Fibroblast of lung (primary cell): ENCODE data around the gene DAZAP2. TPM values are rescaled to one million over a fixed set of nuclear protein-coding genes. Genes with fewer than 3 reads are reported as not detected.

ENCODE experiments used
- DNase-seq, 2 donors: peaks; one replicate each; pipeline versions ENCODE4 v3.0.0 to v3.0.0-alpha.2; 2010; ENCODE audit warnings: low read depth in 2 of 2
- H2AFZ ChIP-seq: 2 replicates; pipeline ENCODE4 v1.5.1; 2012; ENCODE audit warnings: low read length, control low read depth, inconsistent platforms
- H3K27ac ChIP-seq: 2 replicates; pipeline ENCODE4 v1.5.1; 2011; ENCODE audit warnings: low read length, control low read depth; ENCODE audit not compliant: insufficient read depth
- H3K27me3 ChIP-seq: 2 replicates; pipeline ENCODE4 v1.5.1; 2011; ENCODE audit warnings: mild to moderate bottlenecking, low read length; ENCODE audit not compliant: control insufficient read depth, insufficient read depth
- H3K36me3 ChIP-seq: 2 replicates; pipeline ENCODE4 v1.5.1; 2011; ENCODE audit warnings: low read length; ENCODE audit not compliant: control insufficient read depth, insufficient read depth
- H3K4me1 ChIP-seq: 2 replicates; pipeline ENCODE4 v1.5.1; 2011; ENCODE audit warnings: low read length; ENCODE audit not compliant: control insufficient read depth, insufficient read depth; ENCODE audit errors: extremely low read depth
- H3K4me2 ChIP-seq: 2 replicates; pipeline ENCODE4 v1.5.1; 2011; ENCODE audit warnings: low read length, control low read depth; ENCODE audit not compliant: insufficient read depth; ENCODE audit errors: extremely low read depth
- H3K4me3 ChIP-seq, 4 experiments: fragments of 200-600 bp in 1 of 4; sonication (generic) in 1 of 4; replicated peaks in 1 of 4; 2 replicates each; pipeline ENCODE4 v1.5.1; 2011 to 2016; ENCODE audit warnings: low read length in 4 of 4, low read depth in 3 of 4, mild to moderate bottlenecking in 3 of 4, control low read depth in 2 of 4, inconsistent platforms in 1 of 4, mixed read lengths in 1 of 4; ENCODE audit not compliant: insufficient read depth in 1 of 4; ENCODE audit errors: control extremely low read depth in 1 of 4
- H3K79me2 ChIP-seq: 2 replicates; pipeline ENCODE4 v1.5.1; 2012; ENCODE audit warnings: mild to moderate bottlenecking, low read length, inconsistent platforms; ENCODE audit not compliant: control insufficient read depth, insufficient read depth
- H3K9ac ChIP-seq: 2 replicates; pipeline ENCODE4 v1.5.1; 2011; ENCODE audit warnings: mild to moderate bottlenecking, low read length, control low read depth; ENCODE audit not compliant: insufficient read depth
- H3K9me3 ChIP-seq: 2 replicates; pipeline ENCODE4 v1.5.1; 2012; ENCODE audit warnings: low read depth, low read length; ENCODE audit not compliant: control insufficient read depth, insufficient read depth
- H4K20me1 ChIP-seq: 2 replicates; pipeline ENCODE4 v1.5.1; 2011; ENCODE audit warnings: low read length; ENCODE audit not compliant: control insufficient read depth, insufficient read depth; ENCODE audit errors: extremely low read depth
- EZH2 ChIP-seq: IDR thresholded peaks from 2 replicates; pipeline ENCODE4 v1.5.1; 2012; ENCODE audit warnings: low read length, control low read depth, mild to moderate bottlenecking; ENCODE audit errors: missing control alignments
- polyA plus RNA-seq, 2 donors: library from polyadenylated mRNA; depleted of rRNA in 1 of 2; stranded (reverse) in 1 of 2; unstranded in 1 of 2; fragments of >200 nt; gene quantifications; 2 replicates each; pipeline ENCODE4 v1.2.1, GENCODE V29; 2011 to 2012; ENCODE audit warnings: missing spikeins in 1 of 2
- total RNA-seq: library from RNA; depleted of rRNA; stranded (reverse); fragments of >200 nt; gene quantifications from 2 replicates; pipeline ENCODE4 v1.2.1, GENCODE V29; 2014
- TF ChIP-seq, protein P1 (sequence below), 2 donors: IDR thresholded peaks in 1 of 2; conservative IDR thresholded peaks in 1 of 2; 1 replicate in 1 of 2; 2 replicates in 1 of 2; pipeline ENCODE4 v1.5.1; 2011 to 2012; ENCODE audit warnings: low read length in 2 of 2, control low read depth in 1 of 2, inconsistent platforms in 1 of 2, low read depth in 1 of 2, mild to moderate bottlenecking in 1 of 2

The DAZAP2 gene
- total and polyA plus RNA-seq, 2 donors (not counting 1 experiment from before 2014, with no cell fraction given) = 59.6 to 303 TPM

DNA sequence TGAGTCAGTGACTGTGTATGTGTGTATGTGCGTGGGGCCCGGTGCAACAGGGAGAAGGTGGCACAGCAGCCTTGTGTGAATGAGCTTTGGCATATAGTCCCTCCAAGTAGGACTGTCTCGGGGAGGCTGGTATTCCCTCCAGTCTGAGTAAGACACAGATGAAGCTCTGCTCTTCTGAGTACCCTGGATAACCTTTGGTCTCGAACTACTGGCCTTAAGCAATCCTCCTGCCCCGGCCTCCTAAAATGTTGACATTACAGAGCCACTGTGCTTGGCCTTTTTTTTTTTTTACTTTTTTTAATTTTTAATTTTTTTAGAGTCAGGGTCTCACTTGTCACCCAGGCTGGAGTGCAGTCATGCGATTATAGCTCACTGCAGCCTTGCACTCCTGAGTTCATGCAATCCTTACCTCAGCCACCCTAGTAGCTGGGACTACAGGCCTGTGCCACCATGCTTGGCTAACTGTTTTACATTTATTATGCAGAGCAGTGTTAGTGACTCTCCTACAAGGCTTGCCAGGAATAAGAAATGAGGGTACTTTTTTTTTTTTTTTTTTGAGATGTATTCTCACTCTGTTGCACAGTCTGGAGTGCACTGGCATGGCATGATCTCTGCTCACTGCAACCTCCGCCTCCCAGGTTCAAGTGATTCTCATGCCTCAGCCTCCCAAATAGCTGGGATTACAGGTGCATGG lies 9.4 kb upstream of the DAZAP2 start:
- no peak overlapping the region for H3K9ac ChIP-seq
- H4K20me1 ChIP-seq = no peaks in the 10 kb centered on the region
- H3K27me3 ChIP-seq = no peaks in the 10 kb centered on the region
- DNase-seq = no peak
- no peak overlapping the region for H3K4me3 ChIP-seq
- H3K27ac ChIP-seq = no peak overlapping the region
- H3K79me2 ChIP-seq = no peaks in the 10 kb centered on the region
- no peaks in the 10 kb centered on the region for H3K9me3 ChIP-seq
- TF ChIP-seq EZH2 = no peak
- TF ChIP-seq, protein P1, sequence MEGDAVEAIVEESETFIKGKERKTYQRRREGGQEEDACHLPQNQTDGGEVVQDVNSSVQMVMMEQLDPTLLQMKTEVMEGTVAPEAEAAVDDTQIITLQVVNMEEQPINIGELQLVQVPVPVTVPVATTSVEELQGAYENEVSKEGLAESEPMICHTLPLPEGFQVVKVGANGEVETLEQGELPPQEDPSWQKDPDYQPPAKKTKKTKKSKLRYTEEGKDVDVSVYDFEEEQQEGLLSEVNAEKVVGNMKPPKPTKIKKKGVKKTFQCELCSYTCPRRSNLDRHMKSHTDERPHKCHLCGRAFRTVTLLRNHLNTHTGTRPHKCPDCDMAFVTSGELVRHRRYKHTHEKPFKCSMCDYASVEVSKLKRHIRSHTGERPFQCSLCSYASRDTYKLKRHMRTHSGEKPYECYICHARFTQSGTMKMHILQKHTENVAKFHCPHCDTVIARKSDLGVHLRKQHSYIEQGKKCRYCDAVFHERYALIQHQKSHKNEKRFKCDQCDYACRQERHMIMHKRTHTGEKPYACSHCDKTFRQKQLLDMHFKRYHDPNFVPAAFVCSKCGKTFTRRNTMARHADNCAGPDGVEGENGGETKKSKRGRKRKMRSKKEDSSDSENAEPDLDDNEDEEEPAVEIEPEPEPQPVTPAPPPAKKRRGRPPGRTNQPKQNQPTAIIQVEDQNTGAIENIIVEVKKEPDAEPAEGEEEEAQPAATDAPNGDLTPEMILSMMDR (conservative IDR thresholded peaks at IDR 0.05 in 1 of 2, IDR thresholded peaks at IDR 0.05 in 1 of 2; ENCODE audit: low read depth in 1 of 2, low read length in 2 of 2) = no peak
- no peak overlapping the region for H3K4me2 ChIP-seq
- H2AFZ ChIP-seq = no peak overlapping the region
- no peaks in the 10 kb centered on the region for H3K4me1 ChIP-seq
- H3K36me3 ChIP-seq = no peaks in the 10 kb centered on the region

DNA sequence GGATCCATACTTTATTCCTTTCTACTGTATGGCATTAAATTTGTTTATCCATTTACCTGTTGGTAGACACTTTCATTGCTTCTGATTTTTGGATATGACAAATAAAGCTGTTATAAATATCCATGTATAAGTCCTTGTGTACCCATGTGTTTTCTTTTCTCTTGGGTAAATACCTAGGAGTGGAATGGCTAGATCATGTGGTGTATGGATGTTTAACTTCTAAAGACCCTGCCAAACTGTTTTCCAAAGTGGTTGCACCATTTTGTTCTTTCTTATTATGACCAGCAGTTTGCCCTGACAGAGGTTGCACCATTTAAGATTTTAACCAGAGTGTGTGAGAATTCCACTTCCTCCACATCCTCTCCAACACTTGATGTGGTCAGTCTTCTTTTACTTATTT lies 6.0 kb upstream of the DAZAP2 start:
- H3K9me3 ChIP-seq = no peaks in the 10 kb centered on the region

DNA sequence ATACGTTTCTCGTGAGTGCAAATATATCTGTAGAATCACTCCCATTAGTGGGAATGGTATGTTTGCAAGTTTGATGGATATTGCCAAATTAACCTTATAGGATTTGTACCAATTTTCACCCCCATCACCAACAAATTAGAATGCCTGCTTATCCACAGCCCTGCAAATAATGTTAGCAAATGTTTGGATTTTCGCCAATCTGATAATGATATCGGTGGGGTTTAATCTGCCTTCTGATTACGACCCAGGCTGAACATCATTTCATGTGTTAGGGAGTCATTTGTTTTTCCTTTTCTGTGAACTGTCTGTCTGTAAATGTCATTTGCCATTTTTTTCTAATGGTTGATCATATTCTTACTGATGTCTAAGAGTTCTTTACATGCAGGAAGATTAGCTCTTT lies 4.1 kb upstream of the DAZAP2 start:
- H3K27me3 ChIP-seq = no peaks in the 10 kb centered on the region
- peaks cover 2% of the 10 kb centered on the region for H3K79me2 ChIP-seq
- H3K27ac ChIP-seq = no peak overlapping the region
- no peak overlapping the region for H3K9ac ChIP-seq
- no peaks in the 10 kb centered on the region for H3K36me3 ChIP-seq
- H3K4me3 ChIP-seq = no peak overlapping the region
- H3K4me1 ChIP-seq = no peaks in the 10 kb centered on the region
- H3K9me3 ChIP-seq = no peaks in the 10 kb centered on the region
- DNase-seq = no peak
- H4K20me1 ChIP-seq = no peaks in the 10 kb centered on the region
- H2AFZ ChIP-seq = no peak overlapping the region
- no peak overlapping the region for H3K4me2 ChIP-seq
- TF ChIP-seq, protein P1 (conservative IDR thresholded peaks at IDR 0.05 in 1 of 2, IDR thresholded peaks at IDR 0.05 in 1 of 2; ENCODE audit: low read depth in 1 of 2, low read length in 2 of 2) = no peak
- TF ChIP-seq EZH2 = no peak

More for the DNA sequence above, 6.0 kb upstream of the DAZAP2 start:
- TF ChIP-seq EZH2 = no peak
- TF ChIP-seq, protein P1 (conservative IDR thresholded peaks at IDR 0.05 in 1 of 2, IDR thresholded peaks at IDR 0.05 in 1 of 2; ENCODE audit: low read depth in 1 of 2, low read length in 2 of 2) = no peak
- Histone ChIP-seq H2AFZ (no peak overlapping the region), H3K4me3 (no peak overlapping the region), H3K27me3 (no peaks in the 10 kb centered on the region), H4K20me1 (no peaks in the 10 kb centered on the region), H3K4me2 (no peak overlapping the region), H3K27ac (no peak overlapping the region), H3K36me3 (no peaks in the 10 kb centered on the region), H3K4me1 (no peaks in the 10 kb centered on the region), H3K9ac (no peak overlapping the region), H3K79me2 (no peaks in the 10 kb centered on the region)
- DNase-seq = no peak
